ENCODE results near the gene NRIP1. TPM values are rescaled to one million over a fixed set of nuclear protein-coding genes. Genes with fewer than 3 reads are reported as not detected.

Gene NRIP1
- total RNA-seq, 1 experiment from 2014 or later: 10.4 TPM

- H2AFZ ChIP-seq (ENCODE audit: low read length): no peak overlapping the region
- H3K4me1 ChIP-seq (ENCODE audit: insufficient read depth, low read length): peaks cover 6% of the 10 kb centered on the region
- H4K8ac ChIP-seq (replicated peaks; ENCODE audit: insufficient read length, low read depth, low read length): no peak overlapping the region
- no peaks in the 10 kb centered on the region for H3K23me2 ChIP-seq (ENCODE audit: insufficient read length, low read depth, low read length, poor library complexity, severe bottlenecking)
- no peak overlapping the region for H2BK120ac ChIP-seq (ENCODE audit: low read depth, low read length, poor library complexity, severe bottlenecking)
- H3K4me2 ChIP-seq (ENCODE audit: insufficient read depth, insufficient read length, low read length): no peak overlapping the region
- H3K18ac ChIP-seq (ENCODE audit: insufficient read length, low read depth, low read length): no peak overlapping the region
- H4K91ac ChIP-seq (ENCODE audit: insufficient read length, low read depth, low read length): no peak overlapping the region
- H3K9me3 ChIP-seq (ENCODE audit: control insufficient read depth, low read depth, low read length): no peaks in the 10 kb centered on the region
- peaks cover 2% of the 10 kb centered on the region; the same call in 1 of the 2 replicates for H3K79me2 ChIP-seq (ENCODE audit: insufficient read depth, low read length)
- H2BK20ac ChIP-seq (ENCODE audit: low read depth, low read length, poor library complexity, severe bottlenecking): no peak overlapping the region
- H3T11ph ChIP-seq (ENCODE audit: low read length): no peak overlapping the region
- peaks cover 53 to 61% of the 10 kb centered on the region in 2 experiments for H3K4me1 Mint-ChIP-seq
- no peak overlapping the region for H4K5ac ChIP-seq (ENCODE audit: insufficient read length, low read depth, low read length)
- H3K27me3 ChIP-seq (ENCODE audit: insufficient read depth, low read length): no peaks in the 10 kb centered on the region
- no peak for DNase-seq
- no peak overlapping the region for H3K56ac ChIP-seq (ENCODE audit: insufficient read length, low read depth, low read length)
- no peak overlapping the region for H2BK5ac ChIP-seq (ENCODE audit: insufficient read length, low read length)
- no peak overlapping the region for H2BK12ac ChIP-seq (ENCODE audit: insufficient read length, low read depth, low read length)
- H3K27ac Mint-ChIP-seq: no peak overlapping the region
- H3K27me3 Mint-ChIP-seq (ENCODE audit: low read depth): no peaks in the 10 kb centered on the region
- TF ChIP-seq CTCF (conservative IDR thresholded peaks at IDR 0.05): no peak
- no peak overlapping the region for H3K14ac ChIP-seq (ENCODE audit: insufficient read depth, low read length)
- peaks cover 6% of the 10 kb centered on the region for H3K79me1 ChIP-seq (ENCODE audit: insufficient read depth, low read depth, low read length, poor library complexity, severe bottlenecking)
- H4K20me1 ChIP-seq (ENCODE audit: control insufficient read depth, insufficient read depth, insufficient read length): no peaks in the 10 kb centered on the region
- H3K23ac ChIP-seq (ENCODE audit: insufficient read length, low read depth, low read length): no peak overlapping the region
- H3K36me3 Mint-ChIP-seq (ENCODE audit: insufficient read depth in 1 of 3, low read depth in 3 of 3): no peaks in the 10 kb centered on the region
- H3K9ac ChIP-seq (ENCODE audit: extremely low read depth, insufficient read length, low read length): no peak overlapping the region
- no peak overlapping the region for H2AK5ac ChIP-seq (ENCODE audit: insufficient read length, low read length)
- H2BK15ac ChIP-seq (ENCODE audit: low read depth, low read length): no peak overlapping the region
- H3K4me3 Mint-ChIP-seq: no peak overlapping the region
- no peaks in the 10 kb centered on the region for H3K9me3 Mint-ChIP-seq
- no CpG with 5 or more reads among the region's 4 CpGs for WGBS (ENCODE audit: extremely low coverage, insufficient read length, low lambda C conversion rate)
- no peak overlapping the region for H3K4ac ChIP-seq (ENCODE audit: low read depth, low read length)
- no peak overlapping the region for H3K27ac ChIP-seq (ENCODE audit: insufficient read length, low read depth, low read length)
Measured at GRCh38 chr21:15054089-15054488, 10.7 kb downstream of the NRIP1 start.
